ENCODE results near the gene NLRC3. TPM values are rescaled to one million over a fixed set of nuclear protein-coding genes. Genes with fewer than 3 reads are reported as not detected.

NLRC3 gene
- total RNA-seq, 1 donor from 2014 or later = 0.23 TPM

DNA sequence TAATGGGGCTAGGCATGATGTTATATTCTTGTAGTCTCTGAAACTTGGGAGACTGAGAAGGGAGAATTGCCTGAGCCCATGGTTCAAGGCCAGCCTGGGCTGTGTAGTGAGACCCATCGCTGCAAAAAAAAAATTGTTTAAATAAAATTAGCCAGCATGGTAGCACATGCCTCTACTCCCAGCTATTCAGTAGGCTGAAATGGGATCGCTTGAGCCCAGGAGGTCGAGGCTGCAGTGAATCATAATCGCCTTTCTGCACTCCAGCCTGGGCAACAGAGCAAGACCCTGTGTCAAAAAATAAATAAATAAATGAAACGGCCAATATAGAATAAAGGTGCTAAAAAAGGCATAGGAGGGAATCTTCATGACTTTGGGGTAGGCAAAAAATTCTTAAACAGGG lies 48.1 kb upstream of the NLRC3 start:
- no peak for FAIRE-seq
- H3K36me3 ChIP-seq (ENCODE audit: insufficient read depth, low read length) = no peaks in the 10 kb centered on the region
- no peak overlapping the region for H3K4me2 ChIP-seq (ENCODE audit: low read length)
- no peak overlapping the region for H3K27ac ChIP-seq (ENCODE audit: low read depth, low read length)
- H3K36me3 Mint-ChIP-seq (ENCODE audit: low read depth, unreplicated experiment) = peaks cover 3% of the 10 kb centered on the region
- H3K4me3 ChIP-seq (ENCODE audit: insufficient read depth, low read depth, low read length) = no peak overlapping the region
- no peak overlapping the region for H3K27ac Mint-ChIP-seq (ENCODE audit: unreplicated experiment)
- no peak overlapping the region for H3K9ac ChIP-seq (ENCODE audit: low read length)
- no peaks in the 10 kb centered on the region for H3K4me1 ChIP-seq (ENCODE audit: insufficient read depth, low read length)
- no peak overlapping the region for H2AFZ ChIP-seq (ENCODE audit: low read depth, low read length)
- no peaks in the 10 kb centered on the region for H3K27me3 Mint-ChIP-seq (ENCODE audit: low read depth, unreplicated experiment)
- peaks cover 5% of the 10 kb centered on the region for H3K4me1 Mint-ChIP-seq (ENCODE audit: low read depth, unreplicated experiment)
- TF ChIP-seq, protein P1, sequence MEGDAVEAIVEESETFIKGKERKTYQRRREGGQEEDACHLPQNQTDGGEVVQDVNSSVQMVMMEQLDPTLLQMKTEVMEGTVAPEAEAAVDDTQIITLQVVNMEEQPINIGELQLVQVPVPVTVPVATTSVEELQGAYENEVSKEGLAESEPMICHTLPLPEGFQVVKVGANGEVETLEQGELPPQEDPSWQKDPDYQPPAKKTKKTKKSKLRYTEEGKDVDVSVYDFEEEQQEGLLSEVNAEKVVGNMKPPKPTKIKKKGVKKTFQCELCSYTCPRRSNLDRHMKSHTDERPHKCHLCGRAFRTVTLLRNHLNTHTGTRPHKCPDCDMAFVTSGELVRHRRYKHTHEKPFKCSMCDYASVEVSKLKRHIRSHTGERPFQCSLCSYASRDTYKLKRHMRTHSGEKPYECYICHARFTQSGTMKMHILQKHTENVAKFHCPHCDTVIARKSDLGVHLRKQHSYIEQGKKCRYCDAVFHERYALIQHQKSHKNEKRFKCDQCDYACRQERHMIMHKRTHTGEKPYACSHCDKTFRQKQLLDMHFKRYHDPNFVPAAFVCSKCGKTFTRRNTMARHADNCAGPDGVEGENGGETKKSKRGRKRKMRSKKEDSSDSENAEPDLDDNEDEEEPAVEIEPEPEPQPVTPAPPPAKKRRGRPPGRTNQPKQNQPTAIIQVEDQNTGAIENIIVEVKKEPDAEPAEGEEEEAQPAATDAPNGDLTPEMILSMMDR (IDR thresholded peaks at IDR 0.05; ENCODE audit: insufficient read depth, low read depth, low read length) = no peak
- TF ChIP-seq EZH2 (IDR thresholded peaks at IDR 0.05; ENCODE audit: insufficient read depth, low read length) = no peak
- H3K79me2 ChIP-seq (ENCODE audit: insufficient read depth, low read length) = peaks cover 8% of the 10 kb centered on the region
- peaks cover 8% of the 10 kb centered on the region for H4K20me1 ChIP-seq (ENCODE audit: insufficient read depth, low read length)
- no peaks in the 10 kb centered on the region for H3K9me3 ChIP-seq (ENCODE audit: insufficient read depth, low read depth, low read length)
- H3K9me3 Mint-ChIP-seq (ENCODE audit: unreplicated experiment) = no peaks in the 10 kb centered on the region
- no peak overlapping the region for H3K4me3 Mint-ChIP-seq (ENCODE audit: unreplicated experiment)
- H3K27me3 ChIP-seq (ENCODE audit: insufficient read depth, low read length) = no peaks in the 10 kb centered on the region
- DNase-seq (ENCODE audit: low read depth) = no peak

DNA sequence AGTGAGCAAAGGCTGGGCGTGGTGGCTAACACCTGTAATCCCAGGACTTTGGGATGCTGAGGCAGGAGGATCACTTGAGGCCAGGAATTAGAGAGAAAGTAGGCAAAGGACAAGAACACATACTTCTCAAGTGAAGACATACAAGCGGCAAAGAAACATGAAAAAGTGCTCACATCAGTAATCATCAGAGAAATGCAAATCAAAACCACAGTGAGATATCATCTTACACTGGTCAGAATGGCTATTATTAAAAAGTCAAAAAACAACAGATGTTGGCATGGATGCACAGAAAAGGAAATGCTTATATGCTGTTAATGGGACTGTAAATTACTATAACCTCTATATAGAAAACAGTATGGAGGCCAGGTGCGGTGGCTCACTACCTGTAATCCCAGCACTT lies 46.4 kb upstream of the NLRC3 start:
- Histone ChIP-seq H3K9me3 (ENCODE audit: insufficient read depth, low read depth, low read length) (no peaks in the 10 kb centered on the region), H3K4me2 (ENCODE audit: low read length) (no peak overlapping the region), H2AFZ (ENCODE audit: low read depth, low read length) (no peak overlapping the region), H3K79me2 (ENCODE audit: insufficient read depth, low read length) (peaks cover 3% of the 10 kb centered on the region), H3K9ac (ENCODE audit: low read length) (no peak overlapping the region), H3K27ac (ENCODE audit: low read depth, low read length) (no peak overlapping the region), H4K20me1 (ENCODE audit: insufficient read depth, low read length) (peaks cover 4% of the 10 kb centered on the region), H3K36me3 (ENCODE audit: insufficient read depth, low read length) (no peaks in the 10 kb centered on the region), H3K4me3 (ENCODE audit: insufficient read depth, low read depth, low read length) (no peak overlapping the region), H3K4me1 (ENCODE audit: insufficient read depth, low read length) (no peaks in the 10 kb centered on the region), H3K27me3 (ENCODE audit: insufficient read depth, low read length) (no peaks in the 10 kb centered on the region)
- Mint-ChIP-seq H3K36me3 (ENCODE audit: low read depth, unreplicated experiment) (peaks cover 3% of the 10 kb centered on the region), H3K27me3 (ENCODE audit: low read depth, unreplicated experiment) (no peaks in the 10 kb centered on the region), H3K4me3 (ENCODE audit: unreplicated experiment) (no peak overlapping the region), H3K9me3 (ENCODE audit: unreplicated experiment) (no peaks in the 10 kb centered on the region), H3K4me1 (ENCODE audit: low read depth, unreplicated experiment) (peaks cover 8% of the 10 kb centered on the region), H3K27ac (ENCODE audit: unreplicated experiment) (no peak overlapping the region)
- no peak for DNase-seq (ENCODE audit: low read depth)
- no peak for FAIRE-seq
- no peak for TF ChIP-seq EZH2 (IDR thresholded peaks at IDR 0.05; ENCODE audit: insufficient read depth, low read length)
- TF ChIP-seq, protein P1 (IDR thresholded peaks at IDR 0.05; ENCODE audit: insufficient read depth, low read depth, low read length) = no peak

DNA sequence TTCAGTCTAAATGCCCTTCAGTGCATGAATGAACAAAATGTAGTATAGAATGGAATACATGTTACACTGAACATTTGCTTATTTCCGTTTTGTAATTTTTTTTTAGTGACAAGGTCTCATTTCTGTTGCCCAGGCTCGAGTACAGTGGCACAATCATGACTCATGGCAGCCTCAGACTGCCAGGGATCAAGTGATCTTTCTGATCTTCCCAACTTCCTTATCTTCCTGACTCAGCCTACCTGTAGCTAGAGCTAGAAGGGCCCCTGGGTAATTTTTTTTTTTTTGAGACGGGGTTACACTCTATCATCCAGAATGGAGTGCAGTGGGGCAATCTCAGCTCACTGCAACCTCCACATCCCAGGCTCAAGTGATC lies 41.6 kb upstream of the NLRC3 start:
- peaks cover 3% of the 10 kb centered on the region for H3K4me1 Mint-ChIP-seq (ENCODE audit: low read depth, unreplicated experiment)
- no peaks in the 10 kb centered on the region for H3K36me3 ChIP-seq (ENCODE audit: insufficient read depth, low read length)
- H3K27ac ChIP-seq (ENCODE audit: low read depth, low read length) = no peak overlapping the region
- no peaks in the 10 kb centered on the region for H3K9me3 ChIP-seq (ENCODE audit: insufficient read depth, low read depth, low read length)
- H3K79me2 ChIP-seq (ENCODE audit: insufficient read depth, low read length) = peaks cover 22% of the 10 kb centered on the region
- H3K27me3 Mint-ChIP-seq (ENCODE audit: low read depth, unreplicated experiment) = no peaks in the 10 kb centered on the region
- FAIRE-seq (no peak), DNase-seq (ENCODE audit: low read depth) (no peak)
- no peaks in the 10 kb centered on the region for H3K27me3 ChIP-seq (ENCODE audit: insufficient read depth, low read length)
- peaks cover 3% of the 10 kb centered on the region for H3K36me3 Mint-ChIP-seq (ENCODE audit: low read depth, unreplicated experiment)
- no peaks in the 10 kb centered on the region for H3K4me1 ChIP-seq (ENCODE audit: insufficient read depth, low read length)
- no peak for TF ChIP-seq EZH2 (IDR thresholded peaks at IDR 0.05; ENCODE audit: insufficient read depth, low read length)
- TF ChIP-seq, protein P1 (IDR thresholded peaks at IDR 0.05; ENCODE audit: insufficient read depth, low read depth, low read length) = no peak
- H3K4me3 ChIP-seq (ENCODE audit: insufficient read depth, low read depth, low read length) = no peak overlapping the region
- no peak overlapping the region for H3K4me2 ChIP-seq (ENCODE audit: low read length)
- peaks cover 18% of the 10 kb centered on the region for H4K20me1 ChIP-seq (ENCODE audit: insufficient read depth, low read length)
- H3K9ac ChIP-seq (ENCODE audit: low read length) = no peak overlapping the region
- H3K4me3 Mint-ChIP-seq (ENCODE audit: unreplicated experiment) = peak overlapping the region; percentile 29
- H3K9me3 Mint-ChIP-seq (ENCODE audit: unreplicated experiment) = no peaks in the 10 kb centered on the region
- H3K27ac Mint-ChIP-seq (ENCODE audit: unreplicated experiment) = no peak overlapping the region
- no peak overlapping the region for H2AFZ ChIP-seq (ENCODE audit: low read depth, low read length)
